Activated CD4-positive, alpha-beta memory T cell treated with anti-CD3 and anti-CD28 coated beads, Interleukin-2, amount 10 ng/mL, durations not matched to agents 7 days and 5 days (primary cell): Measurements from ENCODE around the gene ADAMTS2. TPM values are rescaled to one million over a fixed set of nuclear protein-coding genes. Genes with fewer than 3 reads are reported as not detected.
"Not testable (repeated sequence)": the region's sequence is repeated elsewhere in the genome, so short reads cannot be mapped to it uniquely, and the experiment has no call there.

ENCODE experiments used
- CTCF ChIA-PET: fragments of 350-600 bp; sonication (Branson Sonifier 250); formaldehyde crosslinking; loops from one replicate; lab custom pipeline; 2021; ENCODE audit warnings: antibody characterized with exemption, inconsistent platforms; lab: Charles Lee
- POLR2A ChIA-PET: fragments of 350-600 bp; sonication (Branson Sonifier 250); formaldehyde crosslinking; loops from one replicate; lab custom pipeline; 2021; ENCODE audit warnings: antibody characterized with exemption; lab: Charles Lee
- DNase-seq: peaks from one replicate; pipeline ENCODE4 v3.0.0-alpha.2; 2020
- H3K27ac Mint-ChIP-seq: one replicate; pipeline ENCODE4 v1.8.0; 2021; ENCODE audit warnings: mild to moderate bottlenecking, mixed read lengths
- H3K27me3 Mint-ChIP-seq: one replicate; pipeline ENCODE4 v1.8.0; 2021; ENCODE audit warnings: mixed read lengths
- H3K36me3 Mint-ChIP-seq: one replicate; pipeline ENCODE4 v1.8.0; 2021; ENCODE audit warnings: low read depth, mixed read lengths
- H3K4me1 Mint-ChIP-seq: one replicate; pipeline ENCODE4 v1.8.0; 2021; ENCODE audit warnings: mixed read lengths
- H3K4me3 Mint-ChIP-seq: one replicate; pipeline ENCODE4 v1.8.0; 2021; ENCODE audit warnings: mild to moderate bottlenecking, mixed read lengths
- H3K9me3 Mint-ChIP-seq: one replicate; pipeline ENCODE4 v1.8.0; 2021; ENCODE audit warnings: mixed read lengths
- total RNA-seq, 2 experiments: library from RNA; stranded (reverse); gene quantifications; one replicate each; pipeline ENCODE4 v1.2.3, GENCODE V29; 2021

The ADAMTS2 gene
- total RNA-seq, 2 experiments from 2014 or later, result not detected

DNA sequence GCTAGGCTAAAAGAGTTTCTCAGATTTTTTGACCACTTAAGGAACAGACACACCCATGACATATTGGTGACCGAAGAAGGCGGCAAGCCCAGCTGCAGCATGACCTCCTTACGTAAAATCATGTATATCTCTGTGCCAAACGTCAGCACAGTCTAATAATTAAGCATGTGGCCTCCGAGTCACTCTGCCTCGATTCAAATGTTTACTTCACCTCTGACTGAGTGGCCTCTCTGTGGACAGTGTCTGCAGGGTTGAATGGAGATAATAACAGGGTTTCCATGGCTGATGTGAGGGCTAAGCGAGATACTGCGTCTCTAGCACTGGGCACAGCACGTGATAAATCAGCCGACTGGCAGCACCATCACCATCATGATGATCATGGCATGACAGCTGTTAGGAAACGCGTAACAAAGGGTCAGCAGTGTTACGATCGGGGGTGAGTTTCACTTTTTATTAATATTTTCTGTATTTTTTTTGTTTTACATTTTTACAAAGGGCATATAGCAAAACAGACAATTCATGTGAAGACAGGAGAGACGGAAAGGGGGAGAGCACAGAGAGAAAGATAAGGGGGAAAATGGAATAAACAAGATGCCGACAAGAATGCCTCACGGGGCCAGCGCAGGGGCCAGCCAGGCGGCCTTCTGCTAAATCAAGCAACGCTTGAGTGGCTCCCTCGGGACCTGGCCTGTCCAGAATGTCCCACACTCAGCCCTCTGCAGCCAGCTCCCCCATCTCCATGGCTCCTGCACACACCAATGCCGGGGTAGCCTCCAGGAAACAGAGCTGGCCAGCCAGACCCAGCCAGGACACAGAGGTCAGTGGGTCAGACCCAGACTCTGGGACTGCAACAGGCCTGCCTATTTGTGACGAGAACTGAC is 60.3 kb downstream of the ADAMTS2 start:
- Mint-ChIP-seq H3K4me1 (no peaks in the 10 kb centered on the region), H3K36me3 (no peaks in the 10 kb centered on the region), H3K4me3 (no peak overlapping the region), H3K27me3 (no peaks in the 10 kb centered on the region), H3K9me3 (no peaks in the 10 kb centered on the region), H3K27ac (no peak overlapping the region)
- ChIA-PET CTCF (no interaction called here), POLR2A (no interaction called here)
- no peak for DNase-seq

DNA sequence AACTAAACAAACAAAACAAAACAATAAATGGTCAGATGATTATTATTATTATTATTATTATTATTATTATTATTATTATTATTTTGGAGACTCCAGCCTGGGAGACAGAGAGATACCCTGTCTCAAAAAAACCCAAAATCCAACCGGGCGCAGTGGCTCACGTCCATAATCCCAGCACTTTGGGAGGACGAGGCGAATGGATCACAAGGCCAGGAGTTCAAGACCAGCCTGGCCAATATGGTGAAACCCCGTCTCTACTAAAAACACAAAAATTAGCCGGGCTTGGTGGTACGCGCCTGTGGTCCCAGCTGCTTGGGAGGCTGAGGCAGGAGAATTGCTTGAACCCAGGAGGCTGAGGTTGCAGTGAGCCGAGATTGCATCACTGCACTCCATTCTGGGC is 61.4 kb downstream of the ADAMTS2 start:
- H3K36me3 Mint-ChIP-seq, DNase-seq, H3K27me3 Mint-ChIP-seq, H3K9me3 Mint-ChIP-seq, H3K4me1 Mint-ChIP-seq, POLR2A ChIA-PET, H3K27ac Mint-ChIP-seq, H3K4me3 Mint-ChIP-seq, CTCF ChIA-PET: not testable (repeated sequence)

DNA sequence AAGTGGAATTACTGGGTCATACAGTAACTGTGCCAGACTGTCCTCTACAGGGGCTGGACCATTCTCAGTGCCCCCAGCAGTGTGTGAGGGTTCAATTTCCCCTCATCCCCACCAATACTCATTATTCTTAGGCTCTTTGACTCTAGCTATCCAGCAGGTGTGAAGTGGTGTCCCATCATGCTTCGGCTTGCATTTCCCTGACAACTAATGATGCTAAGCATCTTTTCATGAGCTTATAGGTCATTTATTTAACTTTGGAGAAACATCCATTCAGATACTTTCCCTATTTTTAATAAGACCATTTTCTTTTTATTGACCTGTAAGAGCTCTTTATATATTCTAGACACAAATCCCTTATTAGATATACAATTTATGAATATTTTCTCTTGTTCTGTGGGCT is 63.6 kb downstream of the ADAMTS2 start:
- Mint-ChIP-seq H3K4me3 (no peak overlapping the region), H3K4me1 (no peaks in the 10 kb centered on the region), H3K36me3 (no peaks in the 10 kb centered on the region), H3K27ac (no peak overlapping the region), H3K9me3 (no peaks in the 10 kb centered on the region), H3K27me3 (no peaks in the 10 kb centered on the region)
- ChIA-PET POLR2A (no interaction called here), CTCF (no interaction called here)
- DNase-seq, result no peak

DNA sequence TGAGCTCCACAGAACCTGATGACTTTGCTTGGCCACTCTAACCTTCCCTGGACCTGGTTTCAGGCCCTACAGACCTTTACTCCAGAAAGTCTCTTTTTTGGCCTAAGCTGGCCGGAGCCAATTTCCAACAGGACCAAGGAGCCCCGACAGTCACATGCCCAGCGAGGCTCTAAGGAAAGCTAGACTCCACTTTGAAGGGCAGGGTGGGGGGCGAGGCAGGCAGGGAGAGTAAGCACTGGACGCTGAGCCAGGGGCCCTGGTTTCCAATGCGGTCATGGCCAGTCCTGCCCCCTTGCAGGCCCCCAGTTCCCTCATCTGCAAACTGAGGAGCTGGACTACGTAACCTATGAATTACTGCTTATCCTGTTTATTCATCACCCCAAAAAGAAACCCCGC is 65.2 kb downstream of the ADAMTS2 start:
- H3K4me3 Mint-ChIP-seq, result no peak overlapping the region

DNA sequence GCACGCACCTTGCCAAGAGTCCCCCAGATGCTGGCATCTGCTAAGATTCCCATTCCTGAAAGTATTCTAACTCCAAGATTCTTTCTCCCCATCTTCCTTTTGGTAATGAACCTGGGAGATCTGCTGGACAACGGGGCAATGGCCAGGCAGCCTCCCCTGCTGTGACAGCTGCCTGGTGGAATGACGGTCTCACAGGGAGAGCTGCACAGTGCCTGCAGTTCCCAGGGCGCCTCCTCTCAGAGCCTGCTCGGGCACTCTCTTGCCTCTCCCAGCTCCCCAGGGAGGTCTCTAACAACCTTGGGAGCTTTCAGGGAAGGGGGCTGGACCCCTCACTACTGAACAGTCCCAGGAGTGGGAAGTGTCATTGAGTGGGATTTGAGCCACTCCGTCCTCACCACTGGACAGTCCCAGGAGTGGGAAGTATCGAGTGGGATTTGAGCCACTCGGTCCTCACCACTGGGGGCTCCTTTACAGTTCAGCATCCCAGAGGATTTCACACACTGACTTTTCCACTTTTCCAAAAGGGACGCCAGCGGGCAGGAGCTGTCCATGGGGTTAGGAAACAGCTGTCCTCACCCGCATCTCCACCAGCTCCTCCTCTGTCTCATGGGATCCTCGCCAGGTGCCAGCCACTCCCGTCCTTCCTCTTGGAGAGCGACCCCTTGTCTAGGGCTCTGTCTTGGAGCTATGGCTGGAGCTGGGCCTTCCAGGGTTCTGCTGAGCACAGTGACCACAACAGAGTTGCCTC is 65.7 kb downstream of the ADAMTS2 start:
- ChIA-PET POLR2A (no interaction called here), CTCF (no interaction called here)
- H3K27ac Mint-ChIP-seq, result no peak overlapping the region
- no peaks in the 10 kb centered on the region for H3K36me3 Mint-ChIP-seq
- no peaks in the 10 kb centered on the region for H3K27me3 Mint-ChIP-seq
- H3K4me1 Mint-ChIP-seq, result no peaks in the 10 kb centered on the region
- no peak overlapping the region for H3K4me3 Mint-ChIP-seq
- no peaks in the 10 kb centered on the region for H3K9me3 Mint-ChIP-seq
- DNase-seq, result no peak

More for the DNA sequence above, 65.2 kb downstream of the ADAMTS2 start:
- CTCF ChIA-PET, result no interaction called here
- Mint-ChIP-seq H3K9me3 (no peaks in the 10 kb centered on the region), H3K36me3 (no peaks in the 10 kb centered on the region), H3K27me3 (no peaks in the 10 kb centered on the region), H3K4me1 (no peaks in the 10 kb centered on the region), H3K27ac (no peak overlapping the region)
- no peak for DNase-seq
- POLR2A ChIA-PET, result no interaction called here

DNA sequence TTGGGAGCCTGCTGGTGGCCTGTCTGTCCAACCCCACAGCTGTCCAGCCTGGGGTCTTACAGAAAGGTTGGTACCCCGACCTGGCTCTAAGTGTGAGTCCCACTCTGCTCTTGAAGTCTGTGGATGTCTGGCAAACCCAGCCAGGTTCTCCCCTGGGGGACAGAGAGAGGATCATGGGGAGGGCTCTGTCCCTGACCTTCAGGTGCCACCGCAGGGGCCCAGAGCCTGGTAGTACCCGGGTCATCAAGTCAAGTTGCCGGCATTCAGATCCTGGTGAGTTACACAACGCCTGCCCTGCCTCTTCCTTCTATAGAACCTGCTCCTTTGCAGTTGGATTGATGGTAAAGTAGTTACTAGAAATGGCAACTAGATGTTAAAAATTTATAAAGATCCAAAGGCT is 66.7 kb downstream of the ADAMTS2 start:
- H3K27ac Mint-ChIP-seq, result no peak overlapping the region
- no peak for DNase-seq
- no peaks in the 10 kb centered on the region for H3K4me1 Mint-ChIP-seq
- H3K27me3 Mint-ChIP-seq, result no peaks in the 10 kb centered on the region
- no peaks in the 10 kb centered on the region for H3K36me3 Mint-ChIP-seq
- ChIA-PET POLR2A (no interaction called here), CTCF (no interaction called here)
- H3K4me3 Mint-ChIP-seq, result no peak overlapping the region
- H3K9me3 Mint-ChIP-seq, result no peaks in the 10 kb centered on the region

DNA sequence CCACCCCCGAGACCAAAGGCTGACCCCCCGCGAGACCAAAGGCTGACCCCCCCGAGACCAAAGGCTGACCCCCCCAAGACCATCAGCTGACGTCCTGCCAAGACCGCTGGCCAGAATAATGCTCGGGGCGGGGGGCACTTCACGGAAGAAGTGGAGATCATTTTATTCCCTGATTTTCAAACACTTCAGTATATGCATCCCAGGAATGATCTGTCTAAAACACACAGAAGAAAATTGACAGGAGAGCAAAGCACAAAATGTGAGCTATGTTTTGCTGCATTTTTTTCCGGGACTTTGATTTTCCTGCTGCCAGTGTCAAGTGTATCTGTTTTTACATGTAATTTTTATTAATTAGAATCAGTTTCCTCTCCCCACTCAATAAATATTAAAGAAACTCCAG is 67.1 kb downstream of the ADAMTS2 start:
- no peaks in the 10 kb centered on the region for H3K4me1 Mint-ChIP-seq
- no peaks in the 10 kb centered on the region for H3K9me3 Mint-ChIP-seq
- no peaks in the 10 kb centered on the region for H3K27me3 Mint-ChIP-seq
- no peak overlapping the region for H3K4me3 Mint-ChIP-seq
- no peaks in the 10 kb centered on the region for H3K36me3 Mint-ChIP-seq
- no peak for DNase-seq
- H3K27ac Mint-ChIP-seq, result no peak overlapping the region
- ChIA-PET CTCF (no interaction called here), POLR2A (no interaction called here)

DNA sequence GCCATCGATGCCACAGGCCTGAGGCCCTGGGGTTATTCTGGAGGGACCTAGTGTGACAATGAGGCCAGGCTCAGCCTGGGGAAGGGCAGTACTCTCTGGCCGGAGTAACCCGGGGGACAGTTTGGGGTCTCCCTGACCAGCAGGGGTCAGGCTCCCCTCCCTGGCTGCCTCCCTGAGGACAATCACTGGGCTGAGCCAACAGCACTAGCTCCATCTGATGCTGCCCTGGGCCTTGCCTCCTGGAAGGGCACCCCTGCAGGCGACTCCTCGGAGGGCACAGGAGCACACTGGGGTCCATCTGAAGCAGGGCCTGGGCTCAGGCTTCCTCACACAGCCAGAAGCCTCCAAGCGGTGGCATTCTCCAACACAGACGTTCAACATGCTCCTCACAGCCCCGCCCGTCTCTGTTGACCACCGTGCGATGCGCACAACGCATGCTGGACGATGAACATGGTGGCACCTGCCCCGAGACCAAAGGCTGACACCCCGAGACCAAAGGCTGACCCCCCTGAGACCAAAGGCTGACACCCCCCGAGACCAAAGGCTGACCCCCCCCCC is 68.3 kb downstream of the ADAMTS2 start:
- no peak overlapping the region for H3K27ac Mint-ChIP-seq
- no peaks in the 10 kb centered on the region for H3K36me3 Mint-ChIP-seq
- no peak overlapping the region for H3K4me3 Mint-ChIP-seq
- H3K9me3 Mint-ChIP-seq, result no peaks in the 10 kb centered on the region
- CTCF ChIA-PET, result no interaction called here
- no peaks in the 10 kb centered on the region for H3K4me1 Mint-ChIP-seq
- POLR2A ChIA-PET, result no interaction called here
- no peaks in the 10 kb centered on the region for H3K27me3 Mint-ChIP-seq
- DNase-seq, result no peak

DNA sequence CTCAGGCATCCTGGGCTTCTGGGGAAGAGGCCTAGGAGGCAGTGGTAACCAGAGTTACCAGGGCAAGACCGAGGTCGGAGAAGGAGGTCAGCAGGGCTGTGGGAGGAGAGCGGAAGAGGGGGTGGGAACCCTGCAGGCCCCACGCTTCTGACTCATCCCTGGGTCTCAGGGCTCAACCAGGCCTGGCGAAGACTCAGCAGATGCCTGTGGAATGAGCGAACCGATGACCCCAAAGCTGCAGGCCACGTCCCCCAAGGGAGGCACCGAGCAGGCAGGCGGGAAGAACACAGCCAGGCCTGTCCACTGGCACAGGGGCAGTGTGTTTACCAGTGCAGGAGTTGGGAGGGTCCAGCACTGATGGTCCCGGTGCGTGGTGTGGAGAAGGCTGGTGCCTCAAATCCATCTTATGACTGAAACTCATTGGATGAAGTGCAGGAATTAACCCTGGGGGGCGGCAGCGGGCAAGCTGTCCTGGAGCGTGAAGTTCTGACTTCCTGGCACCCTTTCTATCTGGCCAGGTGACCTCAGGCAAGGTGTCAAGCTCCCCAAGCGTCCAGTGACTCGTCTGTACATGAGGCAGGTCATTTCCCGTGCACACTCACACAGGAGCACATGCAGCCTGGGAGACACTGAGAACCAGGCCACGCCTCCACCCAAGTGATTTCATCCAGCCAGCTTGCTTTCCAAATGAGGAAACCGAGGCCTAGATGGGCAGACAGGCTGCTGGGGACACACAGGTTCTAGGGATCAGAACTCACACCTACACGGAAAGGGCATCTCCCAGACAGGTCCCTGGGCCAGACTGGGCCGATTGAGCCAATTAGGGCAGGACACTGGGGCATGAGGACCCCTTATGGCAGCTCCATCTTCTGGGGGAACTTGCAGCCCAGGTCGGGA is 69.1 kb downstream of the ADAMTS2 start:
- Mint-ChIP-seq H3K4me1 (no peaks in the 10 kb centered on the region), H3K9me3 (no peaks in the 10 kb centered on the region), H3K27ac (no peak overlapping the region), H3K27me3 (no peaks in the 10 kb centered on the region), H3K4me3 (no peak overlapping the region), H3K36me3 (no peaks in the 10 kb centered on the region)
- no peak for DNase-seq
- POLR2A ChIA-PET, result no interaction called here
- CTCF ChIA-PET, result no interaction called here

DNA sequence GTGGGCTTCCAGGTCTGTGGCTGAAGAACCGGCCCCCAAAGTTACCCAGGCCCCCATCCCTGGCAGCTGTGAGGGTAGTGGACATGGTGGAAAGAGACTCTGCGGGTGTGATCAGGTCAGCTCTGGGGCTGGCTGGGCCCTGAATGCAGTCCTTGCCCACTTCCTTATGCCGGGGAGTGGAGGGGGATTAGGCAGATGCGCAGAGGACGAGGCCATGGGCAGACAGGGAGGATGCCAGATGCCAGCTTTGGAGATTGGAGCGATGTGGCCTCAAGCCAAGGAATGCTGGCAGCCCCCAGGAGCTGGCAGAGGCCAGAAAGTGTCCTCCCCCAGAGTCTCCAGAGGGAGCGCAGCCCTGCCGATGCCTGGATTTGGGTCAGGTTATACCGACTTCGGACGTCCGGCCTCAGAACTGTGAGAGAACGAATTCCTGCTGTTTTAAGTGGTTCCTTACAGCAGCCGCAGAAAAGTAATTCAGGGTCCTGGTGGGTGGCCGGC is 69.8 kb downstream of the ADAMTS2 start:
- Mint-ChIP-seq H3K27me3 (no peaks in the 10 kb centered on the region), H3K36me3 (no peaks in the 10 kb centered on the region), H3K27ac (no peak overlapping the region), H3K4me3 (no peak overlapping the region), H3K4me1 (no peaks in the 10 kb centered on the region), H3K9me3 (no peaks in the 10 kb centered on the region)
- ChIA-PET POLR2A (no interaction called here), CTCF (no interaction called here)
- no peak for DNase-seq

DNA sequence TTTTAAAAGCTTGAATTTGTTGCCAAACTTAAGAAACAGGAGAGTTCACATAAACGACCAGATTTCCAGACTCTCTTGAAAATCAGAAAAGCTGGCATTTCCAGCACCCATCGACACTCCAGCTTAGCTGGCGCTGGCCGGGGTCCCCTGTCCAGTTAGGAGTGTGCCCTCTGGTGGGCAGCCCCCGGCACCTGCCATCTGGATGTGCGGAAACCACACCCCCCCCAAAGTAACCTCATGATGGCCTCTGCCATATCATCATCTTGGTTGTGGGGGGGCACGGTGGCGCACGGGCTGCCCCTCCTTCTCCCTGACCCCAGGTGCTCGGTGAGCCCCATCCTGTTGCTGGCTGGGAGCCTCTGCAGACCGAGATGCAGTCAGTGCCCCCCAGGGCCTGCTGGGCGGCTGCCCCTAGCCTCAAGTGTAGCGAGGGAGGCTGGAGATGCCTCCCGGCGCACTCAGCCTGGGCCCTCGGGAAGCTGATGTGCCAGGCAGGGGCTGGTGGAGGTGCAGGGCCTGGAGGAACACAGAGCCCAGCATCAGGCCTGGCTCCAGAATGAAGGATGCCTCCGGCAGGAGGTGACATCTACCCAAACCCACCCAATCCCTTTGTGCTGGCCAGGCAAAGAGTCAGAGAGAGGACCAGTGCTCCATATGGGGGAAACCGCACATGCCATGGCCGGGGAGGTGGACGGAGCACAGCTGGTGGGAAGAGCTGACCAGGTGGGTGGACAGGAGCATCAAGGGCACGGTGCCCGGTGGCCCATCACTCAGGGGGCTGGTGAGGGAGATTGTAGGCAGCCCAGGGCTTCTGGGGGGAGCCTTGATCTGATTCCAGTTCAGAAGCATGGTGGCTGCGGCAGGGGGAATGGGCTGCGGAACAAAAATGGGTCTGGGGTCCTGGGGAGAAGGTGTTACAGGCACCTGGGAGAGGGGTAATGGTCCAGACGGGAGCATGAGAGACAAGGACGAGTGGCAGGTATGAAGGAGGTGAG is 70.6 kb downstream of the ADAMTS2 start:
- H3K36me3 Mint-ChIP-seq, result no peaks in the 10 kb centered on the region
- no peaks in the 10 kb centered on the region for H3K4me1 Mint-ChIP-seq
- no peak overlapping the region for H3K4me3 Mint-ChIP-seq
- no peaks in the 10 kb centered on the region for H3K9me3 Mint-ChIP-seq
- H3K27me3 Mint-ChIP-seq, result no peaks in the 10 kb centered on the region
- ChIA-PET CTCF (no interaction called here), POLR2A (no interaction called here)
- DNase-seq, result no peak
- no peak overlapping the region for H3K27ac Mint-ChIP-seq
